Esophagus squamous epithelium (tissue), 4 donors: ENCODE data around the gene GRP.

ENCODE experiments used
- CTCF ChIP-seq, 6 experiments: fragments of 450-650 bp in 4 of 6; fragments of 200-600 bp in 2 of 6; sonication (generic) in 2 of 6; IDR thresholded peaks; one replicate each; pipeline ENCODE4 v1.5.1; 2016 to 2019; ENCODE audit warnings: antibody characterized with exemption in 6 of 6, mild to moderate bottlenecking in 4 of 6, moderate library complexity in 4 of 6
- POLR2A ChIP-seq, 4 donors: fragments of 450-650 bp; IDR thresholded peaks; one replicate each; pipeline ENCODE4 v1.6.1; 2017; ENCODE audit warnings: antibody characterized with exemption in 4 of 4, mild to moderate bottlenecking in 4 of 4, moderate library complexity in 3 of 4

GRCh38 chr18:59263661-59264060 is 43.7 kb downstream of the GRP start:
- TF ChIP-seq CTCF (IDR thresholded peaks at IDR 0.05) (no peak), POLR2A (IDR thresholded peaks at IDR 0.05) (no peak)
